HEK293T (cell line): Measurements from ENCODE around the gene BIRC5.

ENCODE experiments used
- SP1 ChIP-seq: fragments of 450-650 bp; IDR thresholded peaks from 2 replicates; pipeline ENCODE4 v1.6.1; 2017
- ZNF384 ChIP-seq: fragments of 450-650 bp; IDR thresholded peaks from 2 replicates; pipeline ENCODE4 v1.6.1; 2016

- TF ChIP-seq ZNF384: no peak
- no peak for TF ChIP-seq SP1
Observed at GRCh38 chr17:78269955-78270381, 55.9 kb downstream of the BIRC5 start.
